ENCODE data around the gene NYNRIN.

DNA sequence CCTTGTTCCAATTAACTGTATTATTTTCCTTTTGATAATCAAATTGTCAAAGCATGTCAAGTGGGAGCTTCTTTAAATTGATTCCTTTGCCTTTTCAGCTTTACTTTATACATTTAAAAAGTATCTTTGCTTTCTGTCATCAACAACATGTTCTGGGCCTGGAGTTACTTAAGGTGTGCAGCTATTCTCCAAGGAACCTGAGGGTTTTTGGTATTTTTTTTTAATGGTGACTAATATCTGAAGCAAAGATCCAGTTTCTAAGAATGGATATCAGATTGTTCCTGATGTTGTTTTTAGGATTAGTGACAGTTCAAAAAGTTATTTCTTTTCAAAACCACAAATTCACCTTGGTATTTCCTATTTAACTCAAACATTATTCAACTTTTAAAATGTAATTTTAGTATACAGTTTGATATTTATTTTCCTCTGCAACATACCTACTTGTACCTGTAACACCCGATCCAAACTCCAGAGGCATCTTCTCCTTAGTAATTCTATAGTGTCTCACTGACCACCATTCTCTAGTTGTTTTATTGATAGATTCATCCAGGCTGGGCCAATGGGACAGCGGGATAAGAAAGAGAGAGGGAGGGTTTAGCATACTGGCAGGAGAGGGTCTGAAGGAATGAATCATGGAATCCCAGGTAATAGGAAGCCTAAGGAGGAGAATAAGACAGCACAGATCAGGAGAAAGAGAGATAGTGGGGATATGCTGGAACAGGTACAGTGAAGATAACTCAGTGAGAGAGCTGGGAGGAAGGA is 27.5 kb downstream of the NYNRIN start:
- no peak for TF ChIP-seq CTCF (IDR thresholded peaks at IDR 0.05)
- TF ChIP-seq POLR2A (IDR thresholded peaks at IDR 0.05): no peak
- no peak for TF ChIP-seq EP300 (IDR thresholded peaks at IDR 0.05)

Measured in ovary (tissue), 3 donors.